HG03108 (cell line): Measurements from ENCODE around the gene IGFN1.
"Not testable (repeated sequence)": the region's sequence is repeated elsewhere in the genome, so short reads cannot be mapped to it uniquely, and the experiment has no call there.

Source experiments
- ATAC-seq: cut with Tn5 transposase; IDR thresholded peaks from one replicate; pipeline ENCODE4 v1.9.1; 2021; ENCODE audit warnings: moderate library complexity; ENCODE audit not compliant: unreplicated experiment

The IGFN1 gene

DNA sequence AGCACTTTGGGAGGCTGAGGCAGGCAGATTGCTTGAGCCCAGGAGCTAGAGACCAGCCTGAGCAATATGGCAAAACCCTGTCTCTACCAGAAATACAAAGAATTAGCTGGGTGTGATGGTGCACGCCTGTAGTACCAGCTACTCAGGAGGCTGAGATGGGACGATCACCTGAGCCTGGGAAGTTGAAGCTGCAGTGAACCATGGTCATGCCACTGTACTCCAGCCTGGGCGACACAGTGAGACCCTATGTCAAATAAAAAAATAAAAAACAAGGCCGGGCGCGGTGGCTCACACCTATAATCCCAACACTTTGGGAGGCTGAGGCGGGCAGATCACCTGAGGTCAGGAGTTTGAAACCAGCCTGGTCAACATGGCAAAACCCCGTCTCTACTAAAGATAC, 27.6 kb upstream of the IGFN1 start:
- not testable (repeated sequence) for ATAC-seq

DNA sequence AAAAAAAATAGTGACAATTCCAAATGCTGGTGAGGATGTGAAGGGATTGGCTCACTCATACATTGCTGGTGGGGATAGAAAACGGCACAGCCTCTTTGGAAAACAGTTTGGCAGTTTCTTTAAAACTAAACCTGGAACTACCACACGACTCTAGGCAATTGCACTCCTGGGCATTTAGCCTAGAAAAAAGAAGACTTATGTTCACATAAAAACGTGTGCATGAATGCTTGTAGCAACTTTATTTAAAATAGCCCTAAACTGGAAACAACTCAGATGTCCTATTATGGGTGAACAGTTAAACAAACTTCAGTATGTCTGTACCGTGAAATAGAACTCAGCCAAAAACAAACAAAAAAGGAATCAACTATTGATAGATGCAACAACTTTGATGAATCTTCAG, 26.9 kb upstream of the IGFN1 start:
- no peak for ATAC-seq

DNA sequence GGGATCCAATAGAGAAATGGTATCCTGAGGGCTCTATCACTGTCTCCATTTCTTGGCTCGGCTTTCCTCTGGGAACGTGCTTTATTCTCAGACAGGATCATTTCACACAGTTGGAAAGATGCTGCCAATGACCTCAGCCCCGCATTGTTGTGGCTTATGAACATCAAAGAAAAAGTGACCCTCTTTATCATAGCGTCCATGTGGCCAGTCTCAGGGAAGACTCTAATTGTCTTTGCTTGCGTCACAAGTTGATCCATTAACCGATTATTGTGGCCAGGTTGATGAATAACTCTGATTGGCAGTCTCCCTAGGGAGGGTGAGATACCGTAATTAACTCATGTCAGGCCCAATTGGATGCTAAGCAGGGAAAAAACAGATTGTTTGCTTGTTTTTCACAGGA, 26.0 kb upstream of the IGFN1 start:
- ATAC-seq, result no peak

DNA sequence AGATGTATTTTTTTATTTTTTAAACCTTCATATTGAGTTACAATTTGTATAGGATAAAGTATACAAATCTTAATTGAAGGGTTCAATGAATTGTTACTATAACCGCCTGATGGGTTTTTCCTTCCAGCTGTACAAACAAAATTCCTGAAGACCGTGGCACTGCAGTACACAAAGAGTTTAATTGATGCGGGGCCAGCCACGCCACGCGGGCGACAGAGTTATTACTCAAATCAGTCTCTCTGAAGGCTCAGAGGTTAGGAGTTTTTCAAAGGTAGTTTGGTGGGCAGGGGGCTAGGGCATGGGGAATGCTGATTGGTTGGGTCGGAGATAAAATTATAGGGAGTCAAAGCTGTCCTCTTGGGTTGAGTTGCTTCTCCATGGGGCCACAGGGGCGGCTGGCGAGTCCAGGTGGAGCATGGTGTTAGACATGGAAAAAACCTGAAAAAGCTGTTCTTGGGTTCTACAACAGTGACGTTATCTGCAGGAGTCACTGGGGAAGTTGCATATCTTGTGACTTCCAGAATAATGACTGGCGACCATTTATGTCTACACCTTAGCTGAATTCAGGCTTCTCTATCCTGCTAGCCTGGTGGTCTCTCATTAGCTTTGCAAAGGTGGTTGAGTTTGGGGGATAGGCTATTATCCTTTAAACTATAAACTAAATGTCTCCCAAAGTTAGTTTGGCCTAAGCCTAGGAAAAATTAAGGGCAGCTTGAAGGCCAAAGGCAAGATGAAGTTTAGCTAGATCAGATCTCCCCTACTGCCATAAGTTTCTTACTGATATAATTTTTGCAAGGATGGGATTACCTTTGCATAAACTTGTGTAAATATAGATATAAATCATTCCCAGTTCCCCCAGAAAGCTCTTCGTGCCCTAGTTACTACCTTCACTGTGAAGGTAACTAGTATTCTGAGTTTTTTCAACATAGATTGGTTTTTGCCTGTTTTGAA, 23.3 kb upstream of the IGFN1 start:
- no peak for ATAC-seq

DNA sequence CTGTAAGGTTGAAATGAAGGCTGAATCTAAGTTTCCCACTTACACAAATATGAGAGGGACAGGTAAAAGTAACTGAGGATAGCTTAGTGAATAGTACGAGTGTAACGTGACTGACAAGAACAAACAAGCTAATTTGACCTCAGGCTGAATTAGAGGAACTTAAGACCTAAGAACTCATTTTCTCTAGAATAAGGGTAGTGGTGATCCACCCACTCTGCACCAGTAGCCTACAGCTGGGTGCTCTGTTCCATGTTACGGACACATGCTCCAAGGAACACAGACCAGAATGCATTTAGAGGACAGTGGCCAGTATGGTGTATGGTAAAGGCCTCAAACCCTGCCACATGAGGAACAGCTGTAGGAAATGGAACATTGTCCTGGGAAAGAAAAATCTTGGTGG, 21.4 kb upstream of the IGFN1 start:
- no peak for ATAC-seq

DNA sequence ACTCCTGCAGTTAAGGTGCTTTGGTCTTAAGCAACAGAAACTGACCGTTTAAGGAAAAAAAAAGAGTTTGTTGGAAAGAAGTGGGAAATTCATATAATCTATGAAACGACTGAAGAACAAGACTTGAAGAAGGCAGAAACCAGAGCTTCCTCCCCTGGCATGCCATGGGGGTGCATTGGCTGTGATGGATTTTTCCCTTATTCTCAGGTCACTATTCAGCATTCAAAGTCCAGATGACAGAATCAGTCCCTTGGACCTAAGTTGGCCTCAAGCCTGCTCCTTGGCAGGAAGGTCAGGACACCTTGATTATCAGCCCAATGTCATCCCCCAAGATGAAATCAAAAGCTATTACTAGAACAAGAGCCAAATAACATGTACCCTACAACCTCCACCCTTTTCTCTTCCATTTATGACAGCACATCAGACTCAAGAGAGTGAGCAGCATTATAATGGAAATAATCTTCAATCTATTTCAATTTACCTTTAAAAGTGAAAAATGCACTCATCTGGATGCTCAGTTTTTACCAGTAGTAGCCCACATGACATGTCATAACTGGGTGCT, 20.6 kb upstream of the IGFN1 start:
- ATAC-seq, result no peak

DNA sequence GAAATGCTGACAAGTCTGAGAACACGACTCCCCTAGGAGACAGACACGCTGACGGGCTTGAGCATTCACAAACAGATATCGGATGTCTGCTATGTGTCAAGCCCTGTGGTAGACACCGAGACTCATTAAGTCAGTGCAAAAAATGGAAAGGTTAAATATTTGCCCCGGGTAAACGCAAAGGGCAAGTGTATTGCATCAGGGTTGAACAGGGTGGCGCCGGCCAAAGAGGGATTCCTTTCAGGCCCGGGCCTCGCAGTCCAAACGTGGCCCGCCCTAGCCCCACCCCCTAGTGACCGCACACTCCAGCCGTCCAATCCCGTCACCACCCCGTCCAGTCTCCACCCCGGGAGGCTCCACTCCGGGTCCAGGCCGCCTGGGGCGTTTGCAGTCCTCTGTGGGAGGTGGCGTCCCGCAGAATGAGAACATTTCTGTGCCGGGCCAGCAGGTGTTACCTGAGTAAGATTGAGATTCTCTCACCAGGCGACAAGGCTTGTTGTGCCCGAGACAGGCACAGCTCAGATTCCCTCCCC, 20.0 kb upstream of the IGFN1 start:
- ATAC-seq, result peak; percentile 96

DNA sequence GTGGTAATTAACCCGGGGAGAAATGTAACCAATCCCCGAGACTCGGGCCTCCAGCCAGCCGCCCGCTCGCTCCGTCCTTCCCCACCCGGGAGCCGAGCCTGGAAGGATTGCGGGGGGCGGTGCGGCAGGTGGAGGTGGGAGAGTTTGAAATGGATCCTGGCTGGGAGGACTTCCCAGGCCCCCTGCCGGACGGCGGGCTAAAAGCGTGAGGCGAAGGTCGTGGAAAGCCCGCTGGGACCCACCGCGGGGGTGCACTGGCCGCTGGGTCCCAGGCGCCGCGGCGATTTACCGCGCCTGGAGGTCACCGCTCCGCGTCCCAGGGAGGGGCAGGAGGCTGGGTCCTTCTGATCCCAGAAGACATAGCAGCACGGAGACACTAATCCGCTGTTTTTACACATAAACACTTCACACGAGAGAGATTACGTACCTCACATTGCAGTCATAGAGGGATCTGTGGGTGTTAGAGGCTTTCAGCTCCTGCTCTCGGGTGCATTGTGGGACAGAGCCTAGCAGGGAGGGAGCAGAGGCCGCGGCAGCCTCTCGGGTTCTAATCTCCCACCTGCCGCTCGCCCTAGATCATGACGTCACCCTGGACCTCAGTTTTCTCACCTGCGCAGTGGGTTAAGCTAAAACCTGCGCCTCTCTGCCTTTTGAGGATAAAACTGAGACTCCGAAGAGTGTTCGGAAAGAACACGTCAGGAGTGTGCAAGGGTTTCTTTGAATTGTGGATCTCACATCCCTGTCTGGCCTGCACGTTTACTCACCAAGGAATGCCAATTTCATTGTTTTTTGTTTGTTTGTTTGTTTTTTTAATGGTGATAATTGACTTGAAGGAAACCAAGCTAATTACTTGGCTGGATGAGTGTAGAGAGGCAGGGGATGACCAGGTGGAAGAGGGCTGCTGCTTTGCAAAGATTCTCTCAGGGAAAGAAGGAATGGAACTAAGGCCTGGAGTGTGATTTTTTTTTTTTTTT, 19.3 kb upstream of the IGFN1 start:
- no peak for ATAC-seq

DNA sequence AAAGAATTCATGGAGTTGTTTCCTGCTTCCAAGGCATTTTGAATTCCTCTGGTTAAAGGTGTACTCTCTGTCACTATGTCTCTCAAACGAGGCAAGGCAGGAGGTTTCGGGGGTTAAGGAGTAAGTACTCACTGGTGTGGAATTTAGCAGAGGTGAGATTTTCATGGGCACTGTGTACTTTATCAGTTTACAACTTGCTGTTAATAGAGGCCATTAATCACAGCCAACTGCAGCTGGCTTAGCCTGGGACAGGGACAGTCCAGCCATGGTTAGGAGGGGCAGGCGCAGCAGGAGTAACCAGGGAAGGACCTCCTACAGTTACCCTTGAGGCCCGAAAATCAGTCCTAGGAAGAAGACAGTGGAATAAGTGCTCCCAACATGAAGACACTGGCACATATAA, 18.3 kb upstream of the IGFN1 start:
- ATAC-seq, result no peak

DNA sequence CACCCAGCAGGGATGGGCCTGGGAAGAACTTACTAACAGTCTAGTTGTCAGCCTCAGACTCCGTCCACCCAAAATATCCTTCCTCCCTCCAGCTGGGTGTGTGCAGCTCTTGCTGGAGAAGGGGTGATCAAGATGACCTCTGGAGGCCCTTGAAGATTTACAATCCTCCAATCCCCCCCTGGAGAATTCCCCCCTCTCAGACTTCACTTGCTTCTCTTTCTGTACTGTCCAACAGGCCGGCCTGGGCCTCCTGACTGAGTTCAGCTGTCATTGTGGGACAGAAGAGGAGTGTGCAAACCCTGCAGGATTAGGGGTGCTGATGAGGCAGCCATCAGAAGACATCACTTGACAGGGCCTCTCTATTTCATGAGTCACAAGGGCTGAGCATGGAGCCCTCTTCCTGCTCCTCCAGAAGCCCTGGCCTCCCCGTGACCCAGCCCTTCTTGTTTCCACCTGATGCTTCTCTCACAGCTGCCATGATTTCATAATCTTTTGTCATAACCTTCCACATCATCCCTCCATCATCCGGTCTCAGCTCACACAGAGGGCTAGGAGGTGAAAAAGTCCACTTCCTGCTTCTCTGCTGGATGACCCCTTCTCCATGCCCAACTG, 17.5 kb upstream of the IGFN1 start:
- no peak for ATAC-seq

DNA sequence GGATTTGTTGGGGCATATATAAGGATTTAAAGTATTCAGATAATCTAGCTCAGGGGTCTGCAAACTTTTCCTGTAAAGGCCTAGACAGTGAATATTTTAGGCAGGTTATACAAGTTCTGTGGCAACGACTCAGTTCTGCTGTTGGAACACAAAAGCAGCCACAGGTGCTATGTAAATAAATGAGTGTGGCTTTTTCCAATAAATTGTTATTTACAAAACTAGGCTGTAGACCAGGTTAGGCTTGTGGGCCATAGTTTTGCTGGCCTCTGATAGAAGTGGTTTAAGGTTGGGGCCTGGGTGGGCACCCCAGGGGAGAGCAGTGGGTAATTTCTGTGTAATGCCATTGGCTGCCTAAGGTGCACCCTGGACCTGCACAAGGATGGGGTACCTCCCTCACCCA, 16.9 kb upstream of the IGFN1 start:
- no peak for ATAC-seq

DNA sequence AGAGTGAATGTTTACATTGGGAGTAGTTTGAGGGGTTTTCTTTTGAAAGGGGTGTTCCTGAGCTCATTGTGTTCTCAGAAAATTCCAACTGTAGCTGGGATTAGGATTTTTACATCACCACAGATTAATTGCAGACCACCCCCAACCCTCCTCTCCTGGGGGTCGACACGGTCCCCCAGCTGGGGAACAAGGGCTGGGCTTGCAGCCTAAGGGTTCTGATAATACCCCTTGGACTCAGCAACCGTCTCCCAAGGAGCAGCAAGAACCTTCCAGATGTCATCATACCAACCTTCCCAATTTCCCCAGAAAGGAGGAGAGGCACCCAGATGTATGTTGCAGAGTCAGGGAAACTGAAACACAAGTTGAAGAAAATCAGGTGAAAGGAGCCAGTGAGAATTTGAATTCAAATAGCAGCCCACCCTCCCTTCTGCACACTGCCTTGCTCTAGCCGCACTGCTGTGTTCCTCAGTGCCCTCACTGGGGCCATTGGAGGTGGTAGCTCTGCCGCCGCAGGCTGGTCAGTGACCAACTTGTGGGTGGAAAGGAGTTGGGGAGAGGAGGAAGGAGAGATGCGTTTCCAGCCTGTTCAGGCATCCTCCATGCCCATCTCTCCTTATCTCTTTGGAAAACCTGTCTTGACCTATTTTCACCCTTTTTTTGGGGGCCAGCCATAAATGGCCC, 14.7 kb upstream of the IGFN1 start:
- no peak for ATAC-seq

DNA sequence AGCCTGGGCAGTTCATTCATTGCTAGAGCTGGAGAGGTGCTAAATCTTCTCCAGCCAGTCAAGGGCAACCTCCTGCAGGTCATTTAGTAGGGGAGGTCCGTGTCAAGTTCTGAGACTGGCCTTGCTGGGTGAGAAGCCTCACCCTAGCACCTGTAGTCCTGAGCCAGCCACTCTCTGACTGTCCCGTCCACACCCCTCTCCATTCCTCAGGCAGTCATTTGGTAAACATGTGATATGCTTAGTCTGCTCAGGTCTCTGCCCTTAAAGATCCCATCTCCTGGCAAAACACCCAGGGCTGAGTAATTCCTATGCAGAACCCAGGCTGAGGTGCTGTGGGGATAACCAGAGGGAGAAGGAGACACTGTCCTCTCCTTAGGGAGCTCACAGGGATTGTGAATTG, 13.7 kb upstream of the IGFN1 start:
- ATAC-seq, result no peak

DNA sequence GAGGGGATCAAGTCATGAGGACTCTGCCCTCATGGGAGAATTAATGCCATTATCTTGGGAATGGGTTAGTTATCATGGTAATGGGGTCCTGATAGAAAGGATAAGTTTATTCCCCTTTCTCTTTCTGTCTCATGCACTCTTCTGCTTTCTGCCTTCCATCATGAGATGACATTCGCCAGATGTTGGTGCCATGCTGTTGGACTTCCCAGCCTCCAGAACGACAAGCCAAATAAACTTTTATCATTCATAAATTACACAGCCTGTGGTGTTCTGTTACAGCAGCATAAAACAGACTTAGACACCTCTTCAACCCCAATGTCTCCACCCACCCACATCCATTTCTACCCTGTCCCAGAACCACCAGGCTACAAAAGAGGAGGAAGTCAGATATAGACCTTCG, 11.9 kb upstream of the IGFN1 start:
- no peak for ATAC-seq

DNA sequence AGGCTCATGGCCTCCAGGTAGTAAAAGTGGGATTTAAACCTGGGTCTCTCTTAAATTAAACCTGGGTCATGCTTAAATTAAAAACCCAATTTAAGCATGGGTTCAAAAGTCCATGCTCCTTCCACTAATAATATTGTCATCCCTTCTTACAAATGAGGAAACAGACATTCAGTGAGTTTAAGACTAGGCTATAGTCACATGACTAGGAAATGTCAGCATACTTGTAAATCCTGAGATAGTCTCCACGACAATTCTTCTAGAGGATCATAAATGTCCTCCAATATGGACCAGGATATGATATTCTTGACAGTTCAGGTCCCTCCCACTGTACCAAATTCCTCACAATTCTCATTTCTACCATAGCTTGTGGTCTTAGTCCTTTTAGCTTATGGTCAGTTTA, 10.5 kb upstream of the IGFN1 start:
- ATAC-seq, result no peak

DNA sequence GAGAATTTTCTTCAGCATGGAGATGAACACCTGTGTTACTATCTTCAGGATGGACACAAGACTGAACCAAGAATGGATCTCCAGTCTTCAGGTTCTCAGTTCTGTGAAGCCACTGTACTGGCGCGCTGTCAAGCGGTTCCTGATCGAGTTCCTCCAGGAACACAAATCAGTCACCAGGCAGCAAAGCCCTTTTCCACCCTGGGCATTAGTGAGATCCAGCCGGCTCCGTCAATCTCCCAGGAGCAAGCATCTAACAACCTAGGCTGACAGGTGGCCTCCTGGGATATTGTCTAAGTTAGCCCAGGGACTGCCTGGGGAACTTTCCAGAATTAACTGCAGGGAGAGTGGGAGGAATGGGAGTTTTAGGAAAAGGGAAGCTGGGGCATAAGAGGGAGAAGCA, 9.7 kb upstream of the IGFN1 start:
- ATAC-seq, result no peak

DNA sequence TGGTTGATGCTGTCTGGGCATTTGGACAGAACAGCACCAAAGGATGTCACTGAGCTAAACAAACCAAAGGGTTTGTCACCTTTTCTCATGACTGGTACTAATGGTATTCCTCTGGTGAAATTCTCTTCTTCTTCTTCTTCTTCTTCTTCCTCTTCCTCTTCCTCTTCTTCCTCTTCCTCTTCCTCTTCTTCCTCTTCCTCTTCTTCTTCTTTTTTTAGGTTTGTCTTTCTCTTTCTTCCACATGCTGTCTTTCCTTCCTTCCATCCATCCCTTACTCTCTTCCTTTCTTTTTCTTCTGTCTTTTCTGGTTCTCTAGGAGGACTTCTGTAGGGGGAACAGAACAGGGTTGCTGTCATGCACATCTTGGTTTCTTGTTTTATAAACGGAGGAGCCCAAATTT, 9.3 kb upstream of the IGFN1 start:
- ATAC-seq, result no peak

DNA sequence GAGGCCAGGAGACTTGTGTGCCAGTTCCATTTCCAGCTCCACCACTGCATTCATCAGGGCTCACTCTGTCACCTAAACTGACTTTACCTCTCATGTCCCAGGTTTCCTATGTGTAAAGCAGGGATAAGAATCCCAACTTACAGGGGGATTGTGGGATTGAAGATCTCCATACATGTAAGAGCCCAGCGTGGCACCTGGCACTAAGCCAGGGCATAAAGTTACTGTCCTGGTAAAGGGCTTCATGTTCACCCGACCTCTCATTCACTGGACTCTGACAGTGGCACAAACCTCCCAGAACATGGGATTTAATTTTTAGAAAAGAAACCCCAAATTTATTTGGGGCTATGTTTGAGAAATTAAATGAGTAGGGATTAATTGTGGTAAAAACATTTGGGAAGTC, 8.9 kb upstream of the IGFN1 start:
- ATAC-seq, result no peak

DNA sequence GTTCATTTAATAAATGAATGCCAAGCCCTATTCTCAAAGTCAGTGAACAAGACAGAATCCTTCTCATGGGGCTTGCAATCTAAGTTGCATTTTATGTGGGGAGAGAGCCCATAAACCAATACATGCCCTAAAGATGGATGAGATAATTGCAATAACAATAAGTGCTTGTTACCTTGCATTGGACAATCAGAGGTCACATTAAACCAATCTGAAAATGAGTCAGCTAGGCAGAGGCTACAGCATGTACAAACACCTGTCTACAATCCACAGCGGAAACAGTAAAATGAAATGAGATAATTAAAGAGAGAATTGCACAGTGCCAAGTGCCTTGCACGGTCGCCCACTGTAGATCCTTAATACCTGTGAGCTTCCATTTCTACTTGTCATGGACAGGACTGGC, 7.4 kb upstream of the IGFN1 start:
- no peak for ATAC-seq

DNA sequence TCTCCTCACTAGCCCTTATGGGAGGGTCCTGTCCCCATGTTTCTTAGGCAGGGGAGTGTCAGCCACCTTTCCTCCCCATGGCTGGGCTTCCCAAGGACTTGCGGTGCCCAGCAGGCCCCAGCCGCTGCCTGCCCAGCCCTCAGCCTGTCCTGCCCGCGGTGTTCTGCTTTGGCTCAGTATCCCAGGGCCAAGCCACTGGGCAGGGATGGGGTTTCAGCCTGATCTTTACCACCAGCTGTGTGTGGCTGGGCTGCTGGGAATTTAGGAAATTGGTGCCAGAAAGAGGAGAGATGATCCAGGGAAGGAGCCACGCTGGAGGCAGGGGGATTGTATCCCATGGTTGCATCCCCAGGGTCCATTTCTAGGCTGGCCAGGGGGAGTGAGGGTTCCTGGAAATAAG, 6.9 kb upstream of the IGFN1 start:
- ATAC-seq, result no peak
